Measurements from ENCODE around the gene IRF9.

The IRF9 gene

DNA sequence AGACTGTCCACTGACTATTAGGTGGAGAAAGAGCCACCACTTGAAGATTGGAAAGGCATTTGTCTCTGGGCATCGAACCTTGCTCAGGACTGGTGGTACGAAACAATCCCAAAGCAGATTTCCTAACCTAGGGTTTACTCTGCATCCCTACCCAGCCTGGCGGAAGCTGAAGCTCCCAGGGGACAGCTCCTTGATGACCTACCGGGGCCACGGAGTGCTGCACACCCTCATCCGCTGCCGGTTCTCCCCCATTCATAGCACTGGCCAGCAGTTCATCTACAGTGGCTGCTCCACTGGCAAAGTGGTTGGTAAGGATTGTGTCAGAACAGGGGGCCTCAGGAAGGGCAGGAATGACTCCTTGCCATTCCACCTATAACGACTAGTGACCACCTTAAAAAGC, 39.9 kb upstream of the IRF9 start:
- TF ChIP-seq ZNF8 (CRISPR knock-in tag; IDR thresholded peaks at IDR 0.05) (no peak), ARNTL (CRISPR knock-in tag; IDR thresholded peaks at IDR 0.05; ENCODE audit: borderline replicate concordance, low read depth) (no peak), PATZ1 (CRISPR knock-in tag; IDR thresholded peaks at IDR 0.05; ENCODE audit: borderline replicate concordance) (no peak), TSHZ2 (CRISPR knock-in tag; IDR thresholded peaks at IDR 0.05) (no peak)
- TF ChIP-seq, protein P1, sequence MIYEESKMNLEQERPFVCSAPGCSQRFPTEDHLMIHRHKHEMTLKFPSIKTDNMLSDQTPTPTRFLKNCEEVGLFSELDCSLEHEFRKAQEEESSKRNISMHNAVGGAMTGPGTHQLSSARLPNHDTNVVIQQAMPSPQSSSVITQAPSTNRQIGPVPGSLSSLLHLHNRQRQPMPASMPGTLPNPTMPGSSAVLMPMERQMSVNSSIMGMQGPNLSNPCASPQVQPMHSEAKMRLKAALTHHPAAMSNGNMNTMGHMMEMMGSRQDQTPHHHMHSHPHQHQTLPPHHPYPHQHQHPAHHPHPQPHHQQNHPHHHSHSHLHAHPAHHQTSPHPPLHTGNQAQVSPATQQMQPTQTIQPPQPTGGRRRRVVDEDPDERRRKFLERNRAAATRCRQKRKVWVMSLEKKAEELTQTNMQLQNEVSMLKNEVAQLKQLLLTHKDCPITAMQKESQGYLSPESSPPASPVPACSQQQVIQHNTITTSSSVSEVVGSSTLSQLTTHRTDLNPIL (CRISPR knock-in tag; IDR thresholded peaks at IDR 0.05; ENCODE audit: low read depth), result no peak
- no peak for ATAC-seq

GRCh38 chr14:24122416-24122815, 38.6 kb upstream of the IRF9 start:
- no peak for ATAC-seq
- no peak for TF ChIP-seq ZNF8 (CRISPR knock-in tag; IDR thresholded peaks at IDR 0.05)
- TF ChIP-seq PATZ1 (CRISPR knock-in tag; IDR thresholded peaks at IDR 0.05; ENCODE audit: borderline replicate concordance), result no peak
- TF ChIP-seq, protein P1 (CRISPR knock-in tag; IDR thresholded peaks at IDR 0.05; ENCODE audit: low read depth), result no peak
- TF ChIP-seq SNAI2 (CRISPR knock-in tag; IDR thresholded peaks at IDR 0.05), result no peak
- TF ChIP-seq ZFP30 (CRISPR knock-in tag; IDR thresholded peaks at IDR 0.05), result no peak
- no peak for TF ChIP-seq OSR1 (CRISPR knock-in tag; IDR thresholded peaks at IDR 0.05)
- TF ChIP-seq, protein P2, sequence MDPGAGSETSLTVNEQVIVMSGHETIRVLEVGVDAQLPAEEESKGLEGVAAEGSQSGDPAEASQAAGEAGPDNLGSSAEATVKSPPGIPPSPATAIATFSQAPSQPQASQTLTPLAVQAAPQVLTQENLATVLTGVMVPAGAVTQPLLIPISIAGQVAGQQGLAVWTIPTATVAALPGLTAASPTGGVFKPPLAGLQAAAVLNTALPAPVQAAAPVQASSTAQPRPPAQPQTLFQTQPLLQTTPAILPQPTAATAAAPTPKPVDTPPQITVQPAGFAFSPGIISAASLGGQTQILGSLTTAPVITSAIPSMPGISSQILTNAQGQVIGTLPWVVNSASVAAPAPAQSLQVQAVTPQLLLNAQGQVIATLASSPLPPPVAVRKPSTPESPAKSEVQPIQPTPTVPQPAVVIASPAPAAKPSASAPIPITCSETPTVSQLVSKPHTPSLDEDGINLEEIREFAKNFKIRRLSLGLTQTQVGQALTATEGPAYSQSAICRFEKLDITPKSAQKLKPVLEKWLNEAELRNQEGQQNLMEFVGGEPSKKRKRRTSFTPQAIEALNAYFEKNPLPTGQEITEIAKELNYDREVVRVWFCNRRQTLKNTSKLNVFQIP (CRISPR knock-in tag; IDR thresholded peaks at IDR 0.05; ENCODE audit: borderline replicate concordance, low read depth), result no peak
- TF ChIP-seq TCF4 (CRISPR knock-in tag; IDR thresholded peaks at IDR 0.05; ENCODE audit: borderline replicate concordance), result no peak
- TF ChIP-seq ISL1 (CRISPR knock-in tag; IDR thresholded peaks at IDR 0.05), result no peak
- TF ChIP-seq, protein P3, sequence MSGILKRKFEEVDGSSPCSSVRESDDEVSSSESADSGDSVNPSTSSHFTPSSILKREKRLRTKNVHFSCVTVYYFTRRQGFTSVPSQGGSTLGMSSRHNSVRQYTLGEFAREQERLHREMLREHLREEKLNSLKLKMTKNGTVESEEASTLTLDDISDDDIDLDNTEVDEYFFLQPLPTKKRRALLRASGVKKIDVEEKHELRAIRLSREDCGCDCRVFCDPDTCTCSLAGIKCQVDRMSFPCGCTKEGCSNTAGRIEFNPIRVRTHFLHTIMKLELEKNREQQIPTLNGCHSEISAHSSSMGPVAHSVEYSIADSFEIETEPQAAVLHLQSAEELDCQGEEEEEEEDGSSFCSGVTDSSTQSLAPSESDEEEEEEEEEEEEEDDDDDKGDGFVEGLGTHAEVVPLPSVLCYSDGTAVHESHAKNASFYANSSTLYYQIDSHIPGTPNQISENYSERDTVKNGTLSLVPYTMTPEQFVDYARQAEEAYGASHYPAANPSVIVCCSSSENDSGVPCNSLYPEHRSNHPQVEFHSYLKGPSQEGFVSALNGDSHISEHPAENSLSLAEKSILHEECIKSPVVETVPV (CRISPR knock-in tag; IDR thresholded peaks at IDR 0.05), result no peak
- no peak for TF ChIP-seq ARNTL (CRISPR knock-in tag; IDR thresholded peaks at IDR 0.05; ENCODE audit: borderline replicate concordance, low read depth)
- no peak for TF ChIP-seq CSDC2 (CRISPR knock-in tag; IDR thresholded peaks at IDR 0.05)
- TF ChIP-seq ZFP3 (CRISPR knock-in tag; IDR thresholded peaks at IDR 0.05), result no peak
- no peak for TF ChIP-seq RARB (CRISPR knock-in tag; IDR thresholded peaks at IDR 0.05)
- no peak for TF ChIP-seq BACH2 (CRISPR knock-in tag; IDR thresholded peaks at IDR 0.05; ENCODE audit: borderline replicate concordance)

GRCh38 chr14:24122898-24123297, 38.2 kb upstream of the IRF9 start:
- no peak; the same call in 2 of the 3 replicates for ATAC-seq
- no peak for TF ChIP-seq ESRRG (CRISPR knock-in tag; IDR thresholded peaks at IDR 0.05)
- no peak for TF ChIP-seq ZC3H10 (CRISPR knock-in tag; IDR thresholded peaks at IDR 0.05)
- no peak for TF ChIP-seq PATZ1 (CRISPR knock-in tag; IDR thresholded peaks at IDR 0.05; ENCODE audit: borderline replicate concordance)
- no peak for TF ChIP-seq TSHZ2 (CRISPR knock-in tag; IDR thresholded peaks at IDR 0.05)
